SK-N-SH (cell line): ENCODE data around the gene RNF223.

Source experiments
- EP300 ChIP-seq, 2 experiments: IDR thresholded peaks; 2 replicates each; pipeline versions ENCODE4 v1.4.0 to v1.6.1; 2012; ENCODE audit warnings: borderline replicate concordance in 1 of 2, low read depth in 1 of 2, low read length in 1 of 2
- EZH2phosphoT487 ChIP-seq: fragments of 200-600 bp; sonication (generic); IDR thresholded peaks from 2 replicates; pipeline ENCODE4 v1.6.1; 2017; ENCODE audit warnings: low read depth, mixed run types, mild to moderate bottlenecking, antibody characterized with exemption, moderate library complexity, borderline replicate concordance
- POLR2AphosphoS5 ChIP-seq: IDR thresholded peaks from 2 replicates; pipeline ENCODE4 v1.6.1; 2012; ENCODE audit warnings: low read depth, low read length
- TEAD4 ChIP-seq: IDR thresholded peaks from 2 replicates; pipeline ENCODE4 v1.4.0; 2012; ENCODE audit warnings: mild to moderate bottlenecking, borderline replicate concordance; ENCODE audit not compliant: insufficient read depth
- TF ChIP-seq, protein P1 (sequence below): fragments of 200-600 bp; sonication (generic); IDR thresholded peaks from 2 replicates; pipeline ENCODE4 v1.6.1; 2017; ENCODE audit warnings: antibody characterized with exemption, mild to moderate bottlenecking, moderate library complexity
- TF ChIP-seq, protein P2 (sequence below): IDR thresholded peaks from 2 replicates; pipeline ENCODE4 v1.4.0; 2012; ENCODE audit warnings: low read depth

DNA sequence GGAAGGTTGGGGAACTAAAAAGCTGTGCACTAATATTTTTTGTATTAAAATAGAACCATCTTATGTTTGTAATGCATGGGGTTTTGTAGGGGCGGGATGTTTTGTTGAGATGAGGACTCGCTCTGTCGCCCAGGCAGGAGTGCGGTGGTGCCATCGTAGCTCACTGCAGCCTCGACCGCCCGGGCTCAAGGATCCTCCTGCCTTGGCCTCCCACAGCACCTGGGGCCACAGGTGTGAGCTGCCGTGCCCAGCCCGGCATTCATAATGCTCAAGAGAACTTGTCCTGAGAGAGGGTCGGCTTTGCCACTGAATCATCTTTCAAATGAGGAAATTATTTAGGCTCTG, 44.7 kb upstream of the RNF223 start:
- TF ChIP-seq, protein P1, sequence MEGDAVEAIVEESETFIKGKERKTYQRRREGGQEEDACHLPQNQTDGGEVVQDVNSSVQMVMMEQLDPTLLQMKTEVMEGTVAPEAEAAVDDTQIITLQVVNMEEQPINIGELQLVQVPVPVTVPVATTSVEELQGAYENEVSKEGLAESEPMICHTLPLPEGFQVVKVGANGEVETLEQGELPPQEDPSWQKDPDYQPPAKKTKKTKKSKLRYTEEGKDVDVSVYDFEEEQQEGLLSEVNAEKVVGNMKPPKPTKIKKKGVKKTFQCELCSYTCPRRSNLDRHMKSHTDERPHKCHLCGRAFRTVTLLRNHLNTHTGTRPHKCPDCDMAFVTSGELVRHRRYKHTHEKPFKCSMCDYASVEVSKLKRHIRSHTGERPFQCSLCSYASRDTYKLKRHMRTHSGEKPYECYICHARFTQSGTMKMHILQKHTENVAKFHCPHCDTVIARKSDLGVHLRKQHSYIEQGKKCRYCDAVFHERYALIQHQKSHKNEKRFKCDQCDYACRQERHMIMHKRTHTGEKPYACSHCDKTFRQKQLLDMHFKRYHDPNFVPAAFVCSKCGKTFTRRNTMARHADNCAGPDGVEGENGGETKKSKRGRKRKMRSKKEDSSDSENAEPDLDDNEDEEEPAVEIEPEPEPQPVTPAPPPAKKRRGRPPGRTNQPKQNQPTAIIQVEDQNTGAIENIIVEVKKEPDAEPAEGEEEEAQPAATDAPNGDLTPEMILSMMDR = no peak
- TF ChIP-seq POLR2AphosphoS5 (no peak), EP300 (IDR thresholded peaks at IDR 0.05; ENCODE audit: borderline replicate concordance in 1 of 2, low read depth in 1 of 2, low read length in 1 of 2) (no peak), EZH2phosphoT487 (no peak), TEAD4 (no peak)
- TF ChIP-seq, protein P2, sequence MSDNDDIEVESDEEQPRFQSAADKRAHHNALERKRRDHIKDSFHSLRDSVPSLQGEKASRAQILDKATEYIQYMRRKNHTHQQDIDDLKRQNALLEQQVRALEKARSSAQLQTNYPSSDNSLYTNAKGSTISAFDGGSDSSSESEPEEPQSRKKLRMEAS = no peak
